Astrocyte (in vitro differentiated cells and primary cell): ENCODE results near the gene AKR1C3. TPM values are rescaled to one million over a fixed set of nuclear protein-coding genes. Genes with fewer than 3 reads are reported as not detected.
"Not testable (repeated sequence)": the region's sequence is repeated elsewhere in the genome, so short reads cannot be mapped to it uniquely, and the experiment has no call there.

Source experiments
- DNase-seq: peaks from one replicate; pipeline ENCODE4 v3.0.0-alpha.2; 2010; ENCODE audit warnings: low read depth
- FAIRE-seq: peaks from 2 replicates; lab custom pipeline; 2011; peaks lifted over from hg19 to GRCh38; lab: Jason Lieb, UNC
- H2AFZ ChIP-seq: 2 replicates; pipeline ENCODE4 v1.6.0; 2012; ENCODE audit warnings: low read depth, low read length, inconsistent platforms
- H3K27ac ChIP-seq: 2 replicates; pipeline ENCODE4 v1.5.1; 2011; ENCODE audit warnings: low read depth, low read length, inconsistent platforms
- H3K27me3 ChIP-seq: 2 replicates; pipeline ENCODE4 v1.6.0; 2011; ENCODE audit warnings: low read length, inconsistent platforms; ENCODE audit not compliant: insufficient read depth
- H3K36me3 ChIP-seq: 2 replicates; pipeline ENCODE4 v1.5.1; 2011; ENCODE audit warnings: low read length, inconsistent platforms; ENCODE audit not compliant: insufficient read depth
- H3K4me1 ChIP-seq: 2 replicates; pipeline ENCODE4 v1.5.1; 2011; ENCODE audit warnings: low read length, inconsistent platforms; ENCODE audit not compliant: insufficient read depth
- H3K4me2 ChIP-seq: 2 replicates; pipeline ENCODE4 v1.6.0; 2012; ENCODE audit warnings: low read length, inconsistent platforms
- H3K4me3 ChIP-seq: 2 replicates; pipeline ENCODE4 v1.5.1; 2011; ENCODE audit warnings: low read depth, mild to moderate bottlenecking, low read length, inconsistent platforms; ENCODE audit not compliant: insufficient read depth
- H3K79me2 ChIP-seq: 2 replicates; pipeline ENCODE4 v1.6.0; 2012; ENCODE audit warnings: mild to moderate bottlenecking, low read length, inconsistent platforms; ENCODE audit not compliant: insufficient read depth
- H3K9ac ChIP-seq: 2 replicates; pipeline ENCODE4 v1.6.0; 2012; ENCODE audit warnings: mild to moderate bottlenecking, low read length, inconsistent platforms
- H3K9me3 ChIP-seq: 2 replicates; pipeline ENCODE4 v1.5.1; 2012; ENCODE audit warnings: low read depth, mild to moderate bottlenecking, low read length, inconsistent platforms; ENCODE audit not compliant: insufficient read depth
- H4K20me1 ChIP-seq: 2 replicates; pipeline ENCODE4 v1.6.0; 2012; ENCODE audit warnings: low read length, inconsistent platforms; ENCODE audit not compliant: insufficient read depth
- H3K27ac Mint-ChIP-seq: one replicate; pipeline ENCODE4 v1.8.0; 2021; ENCODE audit warnings: mild to moderate bottlenecking, mixed read lengths; ENCODE audit not compliant: unreplicated experiment
- H3K27me3 Mint-ChIP-seq: one replicate; pipeline ENCODE4 v1.8.0; 2021; ENCODE audit warnings: low read depth, mixed read lengths; ENCODE audit not compliant: unreplicated experiment
- H3K36me3 Mint-ChIP-seq: one replicate; pipeline ENCODE4 v1.8.0; 2021; ENCODE audit warnings: low read depth, mixed read lengths; ENCODE audit not compliant: unreplicated experiment
- H3K4me1 Mint-ChIP-seq: one replicate; pipeline ENCODE4 v1.8.0; 2021; ENCODE audit warnings: low read depth, mixed read lengths; ENCODE audit not compliant: unreplicated experiment
- H3K4me3 Mint-ChIP-seq: one replicate; pipeline ENCODE4 v1.8.0; 2021; ENCODE audit warnings: mild to moderate bottlenecking, moderate library complexity, mixed read lengths; ENCODE audit not compliant: unreplicated experiment
- H3K9me3 Mint-ChIP-seq: one replicate; pipeline ENCODE4 v1.8.0; 2021; ENCODE audit warnings: mild to moderate bottlenecking, mixed read lengths; ENCODE audit not compliant: unreplicated experiment
- CTCF ChIP-seq: IDR thresholded peaks from 2 replicates; pipeline ENCODE4 v1.5.1; 2011; ENCODE audit warnings: low read depth, mild to moderate bottlenecking, inconsistent platforms, low read length, moderate library complexity; ENCODE audit not compliant: insufficient read depth
- EZH2 ChIP-seq: IDR thresholded peaks from 2 replicates; pipeline ENCODE4 v1.6.1; 2012; ENCODE audit warnings: mild to moderate bottlenecking, low read length, inconsistent platforms; ENCODE audit not compliant: insufficient read depth
- total RNA-seq: library from RNA; stranded (reverse); gene quantifications from 2 replicates; pipeline ENCODE4 v1.2.1, GENCODE V29; 2021

Gene AKR1C3
- total RNA-seq, 1 donor from 2014 or later = 0.43 TPM

GRCh38 chr10:5046410-5046809 lies 47.8 kb upstream of the AKR1C3 start:
- H3K4me3 Mint-ChIP-seq = no peak overlapping the region
- H3K9me3 ChIP-seq = no peaks in the 10 kb centered on the region
- no peaks in the 10 kb centered on the region for H3K9me3 Mint-ChIP-seq
- H3K9ac ChIP-seq = no peak overlapping the region
- DNase-seq (no peak), FAIRE-seq (no peak)
- no peaks in the 10 kb centered on the region for H3K4me1 ChIP-seq
- TF ChIP-seq CTCF = no peak
- no peak for TF ChIP-seq EZH2
- H3K4me3 ChIP-seq = no peak overlapping the region
- no peaks in the 10 kb centered on the region for H3K36me3 ChIP-seq
- peaks cover 2% of the 10 kb centered on the region for H3K4me1 Mint-ChIP-seq
- no peaks in the 10 kb centered on the region for H3K36me3 Mint-ChIP-seq
- no peaks in the 10 kb centered on the region for H3K27me3 ChIP-seq
- no peaks in the 10 kb centered on the region for H4K20me1 ChIP-seq
- no peak overlapping the region for H3K27ac Mint-ChIP-seq
- H3K79me2 ChIP-seq = no peaks in the 10 kb centered on the region
- no peak overlapping the region for H2AFZ ChIP-seq
- H3K27me3 Mint-ChIP-seq = peaks cover 2% of the 10 kb centered on the region
- H3K4me2 ChIP-seq = no peak overlapping the region
- no peak overlapping the region for H3K27ac ChIP-seq

GRCh38 chr10:5047055-5047454 lies 47.2 kb upstream of the AKR1C3 start:
- H3K9me3 Mint-ChIP-seq, H2AFZ ChIP-seq, H3K36me3 ChIP-seq, H3K27ac Mint-ChIP-seq, H3K36me3 Mint-ChIP-seq, H3K4me1 Mint-ChIP-seq, H3K27me3 Mint-ChIP-seq, H3K27me3 ChIP-seq, H3K4me3 Mint-ChIP-seq, FAIRE-seq, H3K79me2 ChIP-seq, H3K4me3 ChIP-seq, H3K27ac ChIP-seq, H4K20me1 ChIP-seq, H3K9ac ChIP-seq, H3K4me1 ChIP-seq, DNase-seq, H3K4me2 ChIP-seq, H3K9me3 ChIP-seq: not testable (repeated sequence)

GRCh38 chr10:5047912-5048628 lies 46.1 kb upstream of the AKR1C3 start:
- no peaks in the 10 kb centered on the region for H3K9me3 ChIP-seq
- H4K20me1 ChIP-seq = no peaks in the 10 kb centered on the region
- Mint-ChIP-seq H3K36me3 (peaks cover 4% of the 10 kb centered on the region), H3K4me1 (no peaks in the 10 kb centered on the region), H3K27me3 (peaks cover 2% of the 10 kb centered on the region), H3K27ac (no peak overlapping the region), H3K4me3 (no peak overlapping the region), H3K9me3 (peaks cover 10% of the 10 kb centered on the region)
- no peak overlapping the region for H3K27ac ChIP-seq
- DNase-seq (no peak), FAIRE-seq (no peak)
- H3K27me3 ChIP-seq = no peaks in the 10 kb centered on the region
- no peak overlapping the region for H3K4me3 ChIP-seq
- no peak overlapping the region for H2AFZ ChIP-seq
- no peak overlapping the region for H3K9ac ChIP-seq
- no peak overlapping the region for H3K4me2 ChIP-seq
- H3K4me1 ChIP-seq = no peaks in the 10 kb centered on the region
- no peak for TF ChIP-seq CTCF
- no peak for TF ChIP-seq EZH2
- no peaks in the 10 kb centered on the region for H3K79me2 ChIP-seq
- H3K36me3 ChIP-seq = no peaks in the 10 kb centered on the region

GRCh38 chr10:5052951-5053500 lies 41.2 kb upstream of the AKR1C3 start:
- FAIRE-seq = not testable (repeated sequence)

More at GRCh38 chr10:5052951-5053500, 41.2 kb upstream of the AKR1C3 start:
- not testable (repeated sequence) for H3K4me2 ChIP-seq, H3K36me3 ChIP-seq, H3K79me2 ChIP-seq, H3K4me1 Mint-ChIP-seq, H2AFZ ChIP-seq, H4K20me1 ChIP-seq, H3K9ac ChIP-seq, H3K4me3 ChIP-seq, H3K9me3 Mint-ChIP-seq, DNase-seq, H3K9me3 ChIP-seq, H3K27ac Mint-ChIP-seq, H3K36me3 Mint-ChIP-seq, H3K27ac ChIP-seq, H3K27me3 ChIP-seq, H3K4me1 ChIP-seq, H3K4me3 Mint-ChIP-seq
- H3K27me3 Mint-ChIP-seq = peaks cover 10% of the 10 kb centered on the region
